Prostate gland (tissue), 2 donors: Measurements from ENCODE around the gene MOK.

Source experiments
- POLR2A ChIP-seq: fragments of 450-650 bp; IDR thresholded peaks from one replicate; pipeline ENCODE4 v1.6.1; 2016; ENCODE audit warnings: antibody characterized with exemption, mild to moderate bottlenecking
- POLR2AphosphoS5 ChIP-seq: sonication (generic); formaldehyde crosslinking; IDR thresholded peaks from one replicate; pipeline ENCODE4 v1.6.1; 2017; ENCODE audit warnings: antibody characterized with exemption
- TF ChIP-seq, protein P1 (sequence below), 4 experiments: fragments of 200-600 bp in 2 of 4; fragments of 450-650 bp in 2 of 4; sonication (generic) in 2 of 4; IDR thresholded peaks; 1 replicate in 3 of 4; 2 replicates in 1 of 4; pipeline ENCODE4 v1.5.1; 2016 to 2019; ENCODE audit warnings: antibody characterized with exemption in 4 of 4, mild to moderate bottlenecking in 2 of 4, moderate library complexity in 2 of 4

DNA sequence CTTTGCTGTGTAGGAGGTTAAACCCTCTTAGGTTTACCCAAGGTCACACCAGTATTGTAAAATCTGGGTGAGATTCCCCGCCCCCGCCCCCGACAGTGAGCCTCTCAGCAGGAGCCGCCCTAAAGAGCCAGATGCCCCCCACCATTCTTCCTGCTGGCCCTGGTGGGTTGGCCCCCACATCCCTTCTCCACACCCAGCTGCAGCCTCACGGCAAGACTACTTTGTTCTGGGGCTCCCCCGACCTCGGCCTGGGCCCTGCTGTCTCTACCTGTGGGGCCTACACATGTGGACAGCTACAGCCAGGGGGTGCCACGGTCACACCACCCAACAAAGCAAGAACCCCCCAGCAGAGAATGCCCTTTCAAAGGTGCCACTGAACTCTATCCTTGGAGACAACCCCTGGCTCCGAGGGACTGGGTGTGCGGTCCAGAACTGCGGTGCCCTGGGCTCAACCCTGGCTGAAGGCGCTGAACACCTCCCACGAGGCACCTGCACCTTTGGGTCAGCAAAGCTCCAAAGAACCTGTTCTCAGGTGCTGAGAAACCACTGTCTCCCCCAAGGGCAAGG lies 82.9 kb downstream of the MOK start:
- TF ChIP-seq, protein P1, sequence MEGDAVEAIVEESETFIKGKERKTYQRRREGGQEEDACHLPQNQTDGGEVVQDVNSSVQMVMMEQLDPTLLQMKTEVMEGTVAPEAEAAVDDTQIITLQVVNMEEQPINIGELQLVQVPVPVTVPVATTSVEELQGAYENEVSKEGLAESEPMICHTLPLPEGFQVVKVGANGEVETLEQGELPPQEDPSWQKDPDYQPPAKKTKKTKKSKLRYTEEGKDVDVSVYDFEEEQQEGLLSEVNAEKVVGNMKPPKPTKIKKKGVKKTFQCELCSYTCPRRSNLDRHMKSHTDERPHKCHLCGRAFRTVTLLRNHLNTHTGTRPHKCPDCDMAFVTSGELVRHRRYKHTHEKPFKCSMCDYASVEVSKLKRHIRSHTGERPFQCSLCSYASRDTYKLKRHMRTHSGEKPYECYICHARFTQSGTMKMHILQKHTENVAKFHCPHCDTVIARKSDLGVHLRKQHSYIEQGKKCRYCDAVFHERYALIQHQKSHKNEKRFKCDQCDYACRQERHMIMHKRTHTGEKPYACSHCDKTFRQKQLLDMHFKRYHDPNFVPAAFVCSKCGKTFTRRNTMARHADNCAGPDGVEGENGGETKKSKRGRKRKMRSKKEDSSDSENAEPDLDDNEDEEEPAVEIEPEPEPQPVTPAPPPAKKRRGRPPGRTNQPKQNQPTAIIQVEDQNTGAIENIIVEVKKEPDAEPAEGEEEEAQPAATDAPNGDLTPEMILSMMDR (IDR thresholded peaks at IDR 0.05): no peak
- TF ChIP-seq POLR2A: no peak
- TF ChIP-seq POLR2AphosphoS5: no peak
